ENCODE data around the gene MRPS26.

DNA sequence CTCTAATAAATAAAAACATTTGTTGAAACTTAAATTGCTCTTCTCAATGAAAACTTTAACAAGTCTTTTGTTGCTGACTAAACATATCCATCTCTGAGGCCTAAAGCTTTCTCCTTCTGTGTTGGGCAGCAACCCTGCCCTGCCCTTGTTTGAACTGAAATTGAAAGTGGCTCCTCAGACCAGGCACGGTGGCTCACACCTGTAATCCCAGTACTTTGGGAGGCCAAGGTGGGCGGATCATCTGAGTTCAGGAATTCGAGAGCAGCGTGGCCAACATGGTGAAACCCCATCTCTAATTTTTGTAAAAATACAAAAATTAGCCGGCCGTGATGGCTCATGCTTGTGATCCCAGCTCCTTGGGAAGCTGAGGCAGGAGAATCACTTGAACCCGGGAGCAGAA is 31.7 kb upstream of the MRPS26 start:
- TF ChIP-seq, protein P1, sequence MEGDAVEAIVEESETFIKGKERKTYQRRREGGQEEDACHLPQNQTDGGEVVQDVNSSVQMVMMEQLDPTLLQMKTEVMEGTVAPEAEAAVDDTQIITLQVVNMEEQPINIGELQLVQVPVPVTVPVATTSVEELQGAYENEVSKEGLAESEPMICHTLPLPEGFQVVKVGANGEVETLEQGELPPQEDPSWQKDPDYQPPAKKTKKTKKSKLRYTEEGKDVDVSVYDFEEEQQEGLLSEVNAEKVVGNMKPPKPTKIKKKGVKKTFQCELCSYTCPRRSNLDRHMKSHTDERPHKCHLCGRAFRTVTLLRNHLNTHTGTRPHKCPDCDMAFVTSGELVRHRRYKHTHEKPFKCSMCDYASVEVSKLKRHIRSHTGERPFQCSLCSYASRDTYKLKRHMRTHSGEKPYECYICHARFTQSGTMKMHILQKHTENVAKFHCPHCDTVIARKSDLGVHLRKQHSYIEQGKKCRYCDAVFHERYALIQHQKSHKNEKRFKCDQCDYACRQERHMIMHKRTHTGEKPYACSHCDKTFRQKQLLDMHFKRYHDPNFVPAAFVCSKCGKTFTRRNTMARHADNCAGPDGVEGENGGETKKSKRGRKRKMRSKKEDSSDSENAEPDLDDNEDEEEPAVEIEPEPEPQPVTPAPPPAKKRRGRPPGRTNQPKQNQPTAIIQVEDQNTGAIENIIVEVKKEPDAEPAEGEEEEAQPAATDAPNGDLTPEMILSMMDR (IDR thresholded peaks at IDR 0.05): no peak
- TF ChIP-seq POLR2AphosphoS5 (IDR thresholded peaks at IDR 0.05): no peak

All from breast epithelium (tissue), 3 donors.